HG03097 (cell line): ENCODE data around the gene SLAMF1.

Experiments used
- ATAC-seq: cut with Tn5 transposase; IDR thresholded peaks from one replicate; pipeline ENCODE4 v1.9.1; 2021; ENCODE audit not compliant: unreplicated experiment, low FRiP score

Gene SLAMF1

DNA sequence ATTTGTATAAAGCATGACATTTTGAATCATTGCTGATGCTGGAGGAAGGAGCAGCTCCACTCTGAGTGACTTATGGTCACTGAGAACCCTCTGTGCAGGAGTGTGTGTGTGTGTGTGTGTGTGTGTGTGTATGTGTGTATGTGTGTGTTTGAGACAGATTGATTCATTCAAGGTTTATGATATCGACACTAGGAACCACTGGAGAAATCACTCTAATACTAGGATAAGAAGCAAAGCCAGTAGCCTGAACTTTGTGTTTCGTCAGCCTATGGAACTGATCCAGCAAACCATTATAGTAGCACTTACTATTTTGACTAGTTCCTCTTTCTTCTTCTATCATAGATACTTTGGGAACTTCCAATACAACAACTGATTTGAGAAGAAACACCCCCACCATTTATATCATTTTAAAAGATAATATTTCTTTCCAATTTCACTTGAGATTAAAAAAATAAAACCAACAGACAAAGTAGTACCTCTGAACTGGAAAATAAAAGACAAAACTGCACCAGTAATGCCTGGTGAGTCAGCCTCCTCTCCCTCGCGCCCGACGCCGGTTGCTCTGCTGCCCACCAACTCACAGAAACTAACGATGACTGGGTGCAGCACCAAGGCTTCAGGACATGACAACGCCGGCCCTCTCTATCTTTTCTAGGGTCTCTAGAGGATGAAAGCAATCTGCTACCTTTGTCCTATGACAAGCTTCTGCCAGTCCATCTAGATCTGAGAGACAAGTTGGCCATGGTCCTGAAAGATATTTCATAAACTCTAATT is 20.9 kb downstream of the SLAMF1 start:
- ATAC-seq: no peak

DNA sequence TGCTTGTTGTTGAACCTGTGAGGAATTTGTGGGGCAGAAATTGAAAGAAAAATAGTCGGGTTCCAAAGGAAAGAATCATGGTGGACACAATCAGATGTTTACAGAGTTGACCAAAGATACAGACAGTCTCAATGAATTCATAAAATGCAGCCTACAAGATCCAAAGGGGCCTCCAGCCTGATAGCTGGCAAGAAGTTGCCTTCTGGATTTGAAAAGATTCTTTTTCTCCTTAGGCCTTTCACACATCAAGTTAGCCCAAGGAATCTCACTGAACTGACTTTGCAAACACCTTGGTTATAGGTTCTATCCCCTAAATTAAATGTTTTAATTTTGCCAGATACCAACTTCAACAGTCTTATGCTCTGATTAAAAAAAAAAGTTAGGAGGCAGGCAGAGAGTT is 21.5 kb downstream of the SLAMF1 start:
- no peak for ATAC-seq

DNA sequence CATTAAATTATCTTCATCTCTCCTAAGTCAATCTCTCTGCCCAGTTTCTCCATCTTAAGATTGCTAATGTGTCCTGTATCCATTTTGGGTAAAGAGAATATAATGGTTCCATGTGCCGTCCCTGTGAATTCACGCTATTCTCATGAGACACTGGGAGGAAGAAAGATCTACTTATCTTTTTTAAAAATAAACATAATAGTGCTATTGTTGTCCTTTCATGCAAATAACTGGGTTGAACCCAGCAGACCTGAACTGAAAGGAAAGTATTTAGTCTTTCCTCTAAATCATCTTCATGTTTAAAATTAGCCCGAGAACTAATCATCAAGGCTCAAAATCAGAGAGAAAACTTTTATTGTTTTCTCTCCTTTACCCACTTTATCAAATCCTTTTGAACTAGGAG is 22.4 kb downstream of the SLAMF1 start:
- no peak for ATAC-seq

DNA sequence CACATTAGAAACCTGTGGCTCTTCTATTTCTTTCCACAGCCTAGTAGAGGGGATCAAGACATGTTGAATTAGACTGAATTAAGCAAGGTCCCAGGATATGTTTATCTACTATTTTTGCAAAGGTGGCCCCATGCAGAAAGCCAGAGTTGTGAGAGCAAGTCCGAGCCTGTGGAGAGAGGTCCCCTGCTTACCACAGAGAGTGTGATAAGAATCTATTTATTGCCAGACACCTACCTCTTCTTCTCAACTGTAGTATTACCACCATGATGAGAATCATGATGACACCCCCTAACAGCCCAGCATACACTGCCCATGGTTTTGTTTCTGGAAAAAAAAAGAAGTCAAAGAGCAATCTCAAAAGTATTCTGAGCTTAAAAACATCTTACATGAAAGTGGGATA is 23.0 kb downstream of the SLAMF1 start:
- no peak for ATAC-seq

DNA sequence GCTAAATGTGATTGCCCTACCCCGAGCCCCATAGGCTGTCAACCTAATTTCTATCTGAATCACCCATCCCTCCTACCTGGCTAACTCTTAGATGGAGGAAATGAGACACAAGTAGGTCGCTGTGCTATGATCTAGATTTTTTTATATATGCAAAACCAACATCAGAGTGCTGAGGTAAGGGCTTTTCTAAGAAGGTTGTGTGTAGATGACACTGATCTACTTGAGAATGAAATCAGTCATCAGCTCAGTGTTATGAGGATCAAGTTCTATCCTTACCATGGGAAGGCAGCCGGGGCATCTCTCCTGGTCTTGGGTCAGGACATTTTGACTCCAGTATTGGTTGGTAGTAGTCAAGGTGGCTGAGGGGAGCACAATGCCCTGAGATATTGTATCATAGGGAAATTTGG is 23.6 kb downstream of the SLAMF1 start:
- ATAC-seq: no peak

DNA sequence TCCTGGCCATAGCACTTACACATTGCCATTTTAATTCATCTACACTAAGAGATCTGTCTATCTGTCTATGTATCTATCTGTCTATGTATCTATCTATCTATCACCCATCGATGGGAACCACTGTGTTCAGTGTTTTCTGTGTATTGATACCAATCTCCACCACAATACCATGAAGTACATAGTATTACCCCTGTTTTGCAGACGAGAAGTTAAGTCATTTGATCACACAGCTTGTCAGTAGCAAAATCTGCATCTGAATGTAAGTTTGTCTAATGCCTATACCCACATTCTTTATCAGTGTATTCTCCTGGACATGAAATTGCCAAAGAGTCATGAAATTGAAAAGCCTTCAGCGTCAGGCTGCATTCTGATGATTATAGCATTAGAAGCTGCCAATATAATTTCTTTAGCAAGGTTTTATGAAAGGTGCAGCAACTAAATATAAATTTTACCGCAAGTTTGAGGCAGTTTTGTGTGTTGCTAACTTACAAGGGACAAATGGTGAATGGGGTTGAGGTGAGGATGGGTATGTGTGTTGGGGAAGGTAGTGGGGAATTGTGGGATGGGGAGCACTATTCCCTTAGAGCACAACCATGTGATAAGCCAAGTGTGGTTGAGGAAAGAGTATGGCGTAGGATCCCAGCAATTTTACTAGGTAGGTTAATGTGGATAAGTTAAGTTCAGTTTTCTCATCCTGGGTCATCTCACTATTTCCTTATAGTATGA is 24.2 kb downstream of the SLAMF1 start:
- ATAC-seq: no peak

DNA sequence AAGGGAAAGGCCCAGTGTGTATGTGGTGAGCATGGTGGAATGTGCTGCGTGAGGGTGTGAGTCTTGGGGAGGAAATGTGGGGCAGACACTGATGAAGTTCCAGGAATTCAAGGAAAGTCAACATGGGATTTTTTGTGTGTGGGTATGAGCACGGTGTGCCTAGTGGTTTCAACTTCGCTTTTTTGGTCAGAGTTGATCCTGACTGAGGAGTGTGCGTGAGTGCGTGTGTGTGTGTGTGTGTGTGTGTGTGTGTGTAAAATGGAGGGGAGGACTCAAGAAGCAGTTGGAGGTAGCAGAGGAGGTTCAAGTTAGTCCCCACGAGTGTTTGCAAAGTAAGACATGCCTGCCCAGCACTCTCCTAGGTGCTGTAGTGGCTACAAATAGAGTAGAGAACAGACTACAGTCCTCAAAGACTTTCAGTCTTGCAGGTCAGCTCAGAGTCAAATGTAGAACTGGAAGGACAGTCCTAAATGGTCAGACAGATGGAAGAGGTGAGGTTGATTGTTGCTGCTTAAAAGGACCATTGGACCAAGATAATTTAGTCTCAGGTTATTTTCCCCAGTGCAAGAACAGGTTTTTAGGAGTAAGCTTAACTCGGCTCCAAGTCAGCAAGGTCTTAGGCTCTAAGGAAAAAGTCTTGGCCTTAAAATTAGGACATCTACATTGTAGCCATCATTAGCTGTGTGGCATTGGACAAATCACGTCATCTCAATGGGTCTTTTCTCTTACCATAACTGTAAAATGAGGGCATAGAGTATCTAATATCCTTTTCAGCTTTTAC is 25.0 kb downstream of the SLAMF1 start:
- no peak for ATAC-seq

DNA sequence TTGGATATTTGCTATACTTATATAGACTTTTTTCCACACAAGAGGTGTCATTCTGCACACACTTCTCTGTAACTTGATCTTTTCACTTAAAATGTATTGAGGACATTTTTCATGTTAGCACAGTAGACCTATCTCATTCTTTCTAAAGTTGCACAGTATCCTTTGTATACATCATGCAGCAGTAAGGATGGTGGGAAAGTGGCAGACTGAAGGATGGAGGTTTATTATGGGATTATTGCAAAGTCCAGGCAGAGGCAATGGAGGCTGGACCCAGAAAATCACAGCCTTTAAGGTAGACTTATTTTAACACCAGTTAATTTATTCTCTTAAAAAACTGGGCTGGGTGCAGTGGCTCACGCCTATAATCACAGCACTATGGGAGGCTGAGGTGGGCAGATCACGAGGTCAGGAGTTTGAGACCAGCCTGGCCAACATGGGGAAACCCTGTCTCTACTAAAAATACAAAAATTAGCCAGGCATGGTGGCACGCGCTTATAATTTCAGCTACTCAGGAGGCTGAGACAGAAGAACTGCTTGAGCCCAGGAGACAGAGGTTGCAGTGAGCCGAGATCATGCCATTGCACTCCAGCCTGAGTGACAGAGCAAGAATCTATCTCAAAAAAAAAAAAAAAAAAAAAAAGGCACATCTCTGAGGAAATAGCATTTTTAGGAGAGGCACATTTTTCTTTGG is 25.8 kb downstream of the SLAMF1 start:
- no peak for ATAC-seq

DNA sequence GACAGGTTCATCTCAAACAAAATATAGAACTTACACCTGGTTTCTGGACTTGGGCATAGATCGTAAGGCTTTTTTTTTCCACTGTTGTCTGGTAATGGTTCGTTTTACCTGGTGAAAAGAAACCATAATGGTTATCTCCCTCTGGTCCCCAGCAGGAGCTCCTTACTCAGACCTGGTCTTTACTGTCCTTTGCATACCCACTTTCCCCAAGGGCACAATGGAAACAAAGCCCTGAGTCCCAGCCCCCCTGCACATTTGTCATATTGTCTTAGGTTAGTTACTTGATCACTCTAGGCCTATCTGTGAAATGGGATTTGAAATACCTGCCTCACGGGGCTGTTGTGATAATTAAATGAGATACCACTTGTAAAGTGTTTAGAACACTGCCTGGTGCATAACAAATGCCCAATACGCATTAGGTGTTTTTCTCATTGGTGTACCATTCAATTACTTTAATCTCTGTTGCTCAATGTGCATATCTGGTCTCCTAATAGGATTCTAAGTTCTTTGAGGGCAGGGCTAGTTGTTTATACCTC is 27.0 kb downstream of the SLAMF1 start:
- ATAC-seq: no peak

DNA sequence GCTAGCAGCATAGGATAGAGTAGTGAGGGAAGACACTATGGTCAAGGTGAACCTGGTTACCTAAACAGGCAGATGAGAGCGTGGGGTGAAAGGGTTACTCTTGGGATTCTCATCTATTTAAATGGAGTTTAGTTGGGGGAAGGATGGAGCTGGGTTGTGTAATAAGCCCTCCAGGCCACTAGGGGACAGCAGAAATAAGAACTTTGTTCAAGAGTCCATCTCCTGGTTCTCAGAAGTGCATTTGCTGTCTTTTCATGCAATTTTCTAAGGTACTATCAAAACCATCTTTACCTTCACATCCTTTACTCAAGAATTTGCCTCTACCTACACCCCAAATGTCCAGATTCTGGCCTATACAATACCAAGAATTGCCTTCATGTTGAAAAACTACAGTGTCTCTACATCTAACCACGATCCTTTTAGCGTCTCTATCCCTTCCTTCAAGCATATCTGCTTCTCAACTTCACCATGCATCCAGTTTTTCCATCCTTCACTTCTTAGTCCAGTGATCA is 28.0 kb downstream of the SLAMF1 start:
- no peak for ATAC-seq

DNA sequence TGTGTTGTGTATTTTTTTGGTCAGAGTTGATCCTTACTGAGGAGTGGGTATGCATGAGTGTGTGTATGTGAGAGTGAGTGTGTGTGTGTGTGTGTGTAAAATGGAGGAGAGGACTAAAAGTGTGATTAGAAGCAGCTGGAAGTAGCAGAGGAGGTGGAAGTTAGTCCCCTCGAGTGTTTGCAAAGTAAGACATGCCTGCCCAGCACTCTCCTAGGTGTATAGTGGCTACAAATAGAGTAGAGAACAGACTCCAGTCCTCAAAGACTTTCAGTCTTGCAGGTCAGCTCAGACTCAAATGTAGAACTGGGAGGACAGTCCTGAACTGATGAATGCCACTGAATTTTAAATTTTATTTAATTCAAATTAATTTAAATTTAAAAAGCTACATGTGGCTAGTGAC is 28.5 kb downstream of the SLAMF1 start:
- ATAC-seq: no peak

DNA sequence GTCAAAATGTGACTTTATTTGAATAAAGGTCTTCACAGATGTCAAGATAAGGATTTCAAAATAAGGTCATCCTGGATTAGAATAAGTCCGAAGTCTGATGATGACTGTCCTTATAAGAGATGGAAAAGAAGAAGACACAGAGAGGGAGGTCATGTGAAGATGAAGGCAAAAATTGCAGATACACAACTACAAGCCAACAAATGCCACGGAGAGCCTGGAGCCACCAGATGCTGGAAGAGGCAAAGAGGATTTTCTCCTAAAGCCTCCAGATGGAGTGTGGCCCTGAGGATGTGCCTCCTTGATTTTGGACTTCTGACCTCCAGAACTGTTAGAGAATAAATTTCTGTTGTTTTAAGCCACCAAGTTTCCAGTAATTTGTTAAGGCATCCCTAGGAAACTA is 31.2 kb downstream of the SLAMF1 start:
- ATAC-seq: no peak

DNA sequence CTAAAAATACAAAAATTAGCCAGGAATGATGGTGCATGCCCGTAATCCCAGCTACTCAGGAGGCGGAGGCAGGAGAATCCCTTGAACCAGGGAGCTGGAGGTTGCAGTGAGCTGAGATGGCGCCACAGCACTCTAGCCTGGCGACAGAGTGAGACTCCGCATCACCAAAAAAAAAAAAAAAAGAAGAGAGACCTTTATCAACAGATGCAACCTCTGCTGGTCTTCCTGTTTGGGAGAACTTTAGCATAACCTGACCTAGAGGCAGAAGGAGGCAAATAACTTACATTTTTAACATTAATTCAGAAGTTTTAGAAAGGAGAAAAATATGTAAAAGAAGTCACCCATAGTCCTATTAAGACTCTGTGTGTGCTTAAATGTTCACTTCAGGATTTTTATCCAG is 32.4 kb downstream of the SLAMF1 start:
- ATAC-seq: no peak

DNA sequence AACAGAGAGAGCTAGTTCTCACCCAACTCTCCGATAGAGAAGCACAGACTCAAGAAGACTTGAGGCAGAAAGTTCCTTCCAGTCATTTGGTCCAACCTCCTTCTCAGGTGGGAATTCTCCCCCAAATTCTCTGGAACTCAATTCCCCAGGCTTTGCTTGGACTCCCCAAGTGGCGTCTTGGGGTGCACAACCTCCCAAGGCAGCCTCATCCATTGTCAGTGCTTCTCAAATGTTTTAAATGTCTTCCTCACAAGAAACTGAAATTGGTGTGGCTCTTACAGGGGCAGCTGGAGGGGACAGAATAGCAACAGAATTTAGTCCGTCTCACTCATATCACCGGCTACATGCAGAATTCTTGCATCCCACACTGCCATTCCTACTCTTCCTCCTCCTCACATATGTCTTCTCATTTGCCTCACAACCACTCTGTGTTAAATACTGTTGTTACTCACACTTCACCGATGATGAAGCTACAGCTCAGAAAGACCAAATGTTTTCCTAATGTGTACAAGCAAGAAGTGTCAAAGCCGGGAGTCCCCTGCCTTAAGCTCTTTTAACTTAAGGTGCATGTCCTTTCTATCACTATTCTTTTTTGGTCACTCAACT is 34.1 kb downstream of the SLAMF1 start:
- no peak for ATAC-seq

DNA sequence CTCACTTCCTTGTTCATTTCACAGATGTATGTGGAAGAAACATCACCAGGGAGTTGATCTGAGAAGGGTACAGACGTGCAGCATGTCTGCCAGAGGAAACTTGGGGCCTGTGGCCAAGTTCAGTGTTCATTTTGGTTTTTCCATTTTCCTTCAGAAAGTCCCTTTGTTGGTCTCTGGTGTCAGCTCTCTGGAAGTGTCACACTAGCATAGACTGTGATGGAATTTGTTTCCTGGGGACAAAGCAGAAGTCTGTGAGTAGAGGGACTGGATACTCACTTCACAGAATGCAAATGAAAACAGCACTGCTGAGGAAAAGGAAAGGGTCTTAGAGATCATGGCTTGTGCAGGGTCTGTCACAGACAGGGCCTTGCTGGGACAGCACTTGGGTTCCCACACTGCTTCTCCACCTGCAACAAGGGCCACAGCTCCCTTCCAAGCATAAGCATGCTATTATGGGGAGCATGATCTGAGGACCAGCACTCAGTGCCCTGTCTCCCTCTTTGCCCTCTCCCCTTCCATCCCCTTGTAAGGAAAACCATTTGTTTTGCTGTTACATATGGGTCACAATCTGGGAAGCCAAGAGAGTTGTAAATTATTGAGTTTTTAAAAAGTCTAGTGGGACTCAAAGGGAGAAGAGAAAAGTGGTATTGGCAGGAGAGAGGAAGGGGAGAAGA is 36.1 kb downstream of the SLAMF1 start:
- no peak for ATAC-seq

DNA sequence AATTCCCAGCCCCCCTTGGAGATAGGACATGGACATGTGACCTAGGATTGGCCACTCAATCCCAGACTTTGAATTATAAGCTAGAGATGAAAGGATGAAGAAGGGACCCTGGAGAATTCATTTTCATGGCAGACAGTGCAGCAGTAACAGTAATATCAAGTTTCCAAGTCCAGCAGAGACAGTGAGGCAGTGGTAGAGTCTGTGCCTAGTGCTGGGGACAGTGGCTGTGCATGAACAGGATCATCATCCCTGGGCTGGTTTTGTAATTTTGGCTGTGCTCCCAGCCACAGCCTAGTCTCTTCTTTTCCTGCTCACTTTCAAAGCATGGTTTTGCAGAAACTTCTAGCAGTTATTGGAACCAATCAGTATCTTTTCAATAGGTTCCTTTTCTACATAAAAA is 37.9 kb downstream of the SLAMF1 start:
- no peak for ATAC-seq

DNA sequence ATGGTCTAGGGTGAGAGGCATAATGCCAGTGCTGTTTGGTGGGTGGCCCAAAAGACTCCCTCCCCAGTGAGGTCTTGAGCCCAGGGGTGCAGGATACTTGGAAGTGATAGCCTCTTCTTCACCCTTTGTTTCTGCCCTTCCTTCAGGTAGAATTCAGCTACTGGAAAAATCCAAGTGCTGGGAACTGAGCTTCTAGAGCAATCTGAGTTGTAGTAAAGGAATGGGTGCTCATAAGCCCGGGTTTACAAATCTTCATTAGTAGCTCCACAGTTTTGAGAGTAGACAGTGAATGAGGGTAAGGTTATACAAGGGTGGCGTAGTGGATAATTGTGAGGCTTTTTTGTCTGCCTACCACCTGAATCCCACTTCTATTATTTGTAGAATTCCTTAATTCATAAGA is 38.3 kb downstream of the SLAMF1 start:
- no peak for ATAC-seq

DNA sequence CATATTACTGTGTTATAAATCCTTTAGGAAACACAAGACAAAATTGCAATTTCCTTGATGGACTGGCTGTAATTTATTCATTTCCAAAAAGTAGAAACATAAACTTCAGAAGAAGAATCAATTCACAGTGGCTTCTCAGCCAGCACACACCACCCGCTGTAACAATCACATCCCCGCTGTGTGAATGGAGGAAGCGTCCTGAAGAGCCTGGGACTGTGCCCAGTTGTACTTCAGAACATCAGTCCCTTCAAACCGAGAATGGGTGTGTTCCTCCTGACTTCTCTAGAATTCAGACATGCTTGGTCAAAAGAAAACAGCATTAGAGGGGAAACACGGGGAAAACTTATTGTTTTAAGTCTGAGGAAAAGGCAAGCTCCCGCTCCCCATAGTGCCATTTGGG is 38.8 kb downstream of the SLAMF1 start:
- no peak for ATAC-seq

DNA sequence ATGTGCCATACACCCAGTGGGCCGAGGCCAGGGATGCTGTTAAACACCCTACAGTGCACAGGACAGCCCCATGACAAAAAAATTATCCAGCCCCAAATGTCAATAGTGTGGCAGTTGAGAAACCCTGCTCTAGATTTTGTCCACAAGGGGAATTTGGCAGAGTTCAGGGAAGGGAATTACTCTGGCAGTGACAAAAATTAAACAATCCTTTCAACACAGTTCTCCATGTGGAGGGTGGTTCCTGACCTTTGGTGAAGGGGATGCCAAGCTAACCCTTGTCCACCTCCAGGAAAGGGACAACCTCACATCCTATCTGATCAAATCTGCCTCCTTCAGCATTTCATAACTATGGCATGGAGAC is 39.2 kb downstream of the SLAMF1 start:
- ATAC-seq: peak; percentile 1
